GM21528 (cell line): ENCODE measurements around the gene TCEAL3.
"Not testable (repeated sequence)": the region's sequence is repeated elsewhere in the genome, so short reads cannot be mapped to it uniquely, and the experiment has no call there.

Source experiments
- ATAC-seq: cut with Tn5 transposase; IDR thresholded peaks from one replicate; pipeline ENCODE4 v1.9.1; 2021; ENCODE audit warnings: mild to moderate bottlenecking, moderate library complexity; ENCODE audit not compliant: unreplicated experiment, low FRiP score

The TCEAL3 gene

GRCh38 chrX:103607364-103608305 is at the start of gene TCEAL3:
TCEAL3 (plus strand) TSS chrX:103607963; CDS start chrX:103609065, 1,102 bp downstream.
- ATAC-seq, result peak; percentile 72

- ATAC-seq, result no peak
Observed at GRCh38 chrX:103560256-103560655, 47.5 kb upstream of the TCEAL3 start.

- ATAC-seq, result no peak
Observed at GRCh38 chrX:103562801-103563200, 45.0 kb upstream of the TCEAL3 start.

- ATAC-seq, result no peak
Observed at GRCh38 chrX:103565197-103565596, 42.6 kb upstream of the TCEAL3 start.

- no peak for ATAC-seq
Observed at GRCh38 chrX:103565752-103566151, 42.0 kb upstream of the TCEAL3 start.

GRCh38 chrX:103571121-103571520 is 36.6 kb upstream of the TCEAL3 start:
- no peak for ATAC-seq

GRCh38 chrX:103571726-103572125 is 36.0 kb upstream of the TCEAL3 start:
- ATAC-seq, result no peak

GRCh38 chrX:103573202-103573601 is 34.6 kb upstream of the TCEAL3 start:
- no peak for ATAC-seq

GRCh38 chrX:103584596-103584995 is 23.2 kb upstream of the TCEAL3 start:
- ATAC-seq, result no peak

- ATAC-seq, result peak; percentile 81
Observed at GRCh38 chrX:103585411-103586313, 22.1 kb upstream of the TCEAL3 start, which contains the start of gene TCEAL4. TCEAL4 (plus strand) TSS chrX:103585515; CDS start chrX:103586676, 1,161 bp downstream.

- no peak for ATAC-seq
Observed at GRCh38 chrX:103586314-103586646, 21.5 kb upstream of the TCEAL3 start.

GRCh38 chrX:103586659-103587058 is 21.1 kb upstream of the TCEAL3 start:
- no peak for ATAC-seq

- ATAC-seq, result not testable (repeated sequence)
Observed at GRCh38 chrX:103592295-103592694, 15.5 kb upstream of the TCEAL3 start.

- ATAC-seq, result not testable (repeated sequence)
Observed at GRCh38 chrX:103595202-103595601, 12.6 kb upstream of the TCEAL3 start.

- ATAC-seq, result peak; percentile 21
Observed at GRCh38 chrX:103608306-103608963, 672 bp downstream of the TCEAL3 start.

- no peak for ATAC-seq
Observed at GRCh38 chrX:103610282-103610681, 2.5 kb downstream of the TCEAL3 start.

GRCh38 chrX:103613362-103613890 is 5.7 kb downstream of the TCEAL3 start:
- no peak for ATAC-seq

- no peak for ATAC-seq
Observed at GRCh38 chrX:103614999-103615398, 7.2 kb downstream of the TCEAL3 start.

- no peak for ATAC-seq
Observed at GRCh38 chrX:103615781-103616371, 8.1 kb downstream of the TCEAL3 start.

- no peak for ATAC-seq
Observed at GRCh38 chrX:103616676-103617186, 9.0 kb downstream of the TCEAL3 start.
